ENCODE data around the gene EIF4H. TPM values are rescaled to one million over a fixed set of nuclear protein-coding genes. Genes with fewer than 3 reads are reported as not detected.
"Not testable (repeated sequence)": the region's sequence is repeated elsewhere in the genome, so short reads cannot be mapped to it uniquely, and the experiment has no call there.

EIF4H gene
- polyA plus RNA-seq, 3 donors, result 182 to 223 (median 193) TPM

DNA sequence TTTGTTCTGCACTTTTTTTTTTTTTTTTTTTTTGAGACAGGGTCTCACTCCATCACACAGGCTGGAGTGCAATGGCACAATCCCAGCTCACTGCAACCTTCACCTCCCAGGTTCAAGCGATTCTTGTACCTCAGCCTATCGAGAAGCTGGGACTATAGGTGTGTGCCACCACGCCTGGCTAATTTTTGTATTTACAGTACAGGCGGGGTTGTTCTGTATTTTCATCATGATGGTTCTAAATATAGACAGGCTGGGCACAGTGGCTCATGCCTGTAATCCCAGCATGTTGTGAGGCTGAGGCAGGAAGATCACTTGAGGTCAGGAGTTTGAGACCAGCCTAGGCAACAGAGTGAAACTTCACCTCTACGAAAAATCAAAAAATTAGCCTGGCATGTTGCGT, 6.8 kb upstream of the EIF4H start:
- WGBS, 3 donors, result 41 to 94% (median 93%) methylated on average over 6 of the region's 6 CpGs
- H3K27ac ChIP-seq (ENCODE audit: low read depth, low read length), result not testable (repeated sequence)

DNA sequence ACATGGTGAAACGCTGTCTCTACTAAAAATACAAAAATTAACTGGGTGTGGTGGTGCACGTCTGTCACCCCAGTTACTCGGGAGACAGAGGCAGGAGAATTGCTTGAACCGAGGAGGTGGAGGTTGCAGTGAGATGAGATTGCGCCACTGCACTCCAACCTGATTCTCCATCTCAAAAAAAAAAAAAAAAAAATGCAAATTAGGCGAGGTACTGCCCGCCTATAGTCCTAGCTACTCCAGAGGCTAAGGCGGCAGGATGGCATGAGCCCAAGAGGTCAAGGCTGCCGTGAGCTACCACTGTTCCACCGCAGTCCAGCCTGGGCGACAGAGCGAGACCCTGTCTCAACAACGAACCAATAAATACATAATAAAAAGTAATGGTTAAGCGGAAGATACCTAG, 1.1 kb upstream of the EIF4H start:
- WGBS, 3 donors, result 44 to 72% (median 64%) methylated on average over 14 of the region's 14 CpGs
- no peak overlapping the region for H3K27ac ChIP-seq (ENCODE audit: low read depth, low read length)

DNA sequence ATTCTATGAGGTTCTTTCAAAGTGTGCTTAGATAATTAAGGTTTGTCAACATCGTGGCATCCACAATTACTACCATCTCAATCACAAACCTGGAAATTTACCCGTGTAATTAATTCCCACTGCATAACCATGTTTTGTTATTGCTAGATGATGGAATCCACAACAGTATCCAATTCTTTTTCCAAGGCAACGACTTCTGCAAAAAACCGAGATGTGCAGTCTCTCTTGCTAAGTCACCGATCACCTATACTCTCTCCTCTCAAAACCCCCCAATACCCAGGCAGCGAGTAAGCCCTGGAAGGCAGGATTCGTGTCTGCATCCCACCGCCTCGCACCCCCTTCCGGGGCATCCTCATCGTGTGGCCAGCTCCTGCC, 678 bp upstream of the EIF4H start:
- no peak overlapping the region for H3K27ac ChIP-seq (ENCODE audit: low read depth, low read length)
- 3 to 6% (median 4%) methylated on average over 11 of the region's 11 CpGs for WGBS, 3 donors

DNA sequence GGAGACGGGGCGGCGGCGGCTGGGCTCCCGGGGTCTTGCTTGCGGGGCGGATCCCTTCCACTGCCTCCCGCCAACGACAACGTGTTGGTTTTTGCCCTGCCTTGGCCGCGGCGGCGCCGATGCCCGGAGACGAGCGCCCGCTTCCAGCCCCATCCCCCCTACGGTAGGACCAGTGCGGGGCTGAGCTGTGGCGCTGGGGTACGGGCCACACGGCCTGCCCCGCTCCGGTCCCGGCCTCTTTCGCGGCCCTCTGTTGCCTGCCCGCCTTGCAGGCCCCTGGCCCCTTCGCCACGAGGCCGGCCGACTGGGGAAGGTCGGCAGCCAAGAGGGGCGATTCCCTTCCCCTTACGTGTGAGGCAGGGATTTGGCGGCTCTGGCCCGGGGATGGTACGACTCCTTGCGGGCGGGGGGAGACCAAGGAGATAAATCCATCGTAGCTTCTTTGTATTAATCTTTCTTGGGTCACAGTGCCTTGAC, 488 bp downstream of the EIF4H start:
- 0 to 1% (median 0%) methylated on average over 38 to 43 of the region's 43 CpGs for WGBS, 3 donors
- H3K27ac ChIP-seq (ENCODE audit: low read depth, low read length), result peak overlapping the region; percentile 87

DNA sequence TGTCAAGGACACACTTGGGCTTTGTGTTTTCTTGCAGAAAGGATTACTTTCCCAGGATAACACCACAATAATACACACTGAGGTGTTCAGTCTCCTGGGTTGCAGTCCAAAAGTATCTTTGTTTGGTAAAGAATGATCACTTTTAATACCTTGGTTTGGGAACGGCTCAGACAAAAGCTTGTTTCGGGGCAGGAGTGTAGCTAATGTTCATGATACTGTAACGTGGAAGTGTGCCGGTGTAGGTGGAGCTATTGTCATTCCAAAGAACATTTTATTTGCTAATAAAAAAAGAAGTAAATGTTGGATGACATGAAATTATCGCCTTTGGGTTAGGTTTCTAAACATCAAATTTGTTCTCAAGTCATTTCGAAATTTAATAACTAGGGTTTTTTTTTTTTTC, 1.2 kb downstream of the EIF4H start:
- 5 to 13% (median 12%) methylated on average over 6 of the region's 6 CpGs for WGBS, 3 donors
- H3K27ac ChIP-seq (ENCODE audit: low read depth, low read length), result no peak overlapping the region

DNA sequence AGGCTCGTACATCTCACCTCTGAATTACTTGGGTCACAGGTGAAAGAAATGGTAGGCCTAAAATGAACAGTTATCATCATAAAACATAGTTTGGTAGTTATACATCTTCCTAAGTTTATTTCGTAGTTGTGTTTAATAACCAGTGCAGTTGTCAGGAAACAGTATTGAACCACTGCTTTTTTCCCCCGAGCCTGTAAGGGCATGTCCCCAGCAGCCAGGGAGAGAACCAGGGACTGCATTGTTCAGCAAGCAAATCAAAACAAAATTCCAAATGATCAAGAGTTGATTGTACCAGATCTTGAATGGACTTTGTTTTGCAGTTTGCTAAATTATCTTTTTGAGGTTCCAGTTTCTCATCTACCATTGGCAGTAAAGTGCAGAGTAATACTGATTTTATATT, 2.4 kb downstream of the EIF4H start:
- H3K27ac ChIP-seq (ENCODE audit: low read depth, low read length), result no peak overlapping the region
- WGBS, 3 donors, result 31 to 62% (median 51%) methylated on average over 3 of the region's 3 CpGs

DNA sequence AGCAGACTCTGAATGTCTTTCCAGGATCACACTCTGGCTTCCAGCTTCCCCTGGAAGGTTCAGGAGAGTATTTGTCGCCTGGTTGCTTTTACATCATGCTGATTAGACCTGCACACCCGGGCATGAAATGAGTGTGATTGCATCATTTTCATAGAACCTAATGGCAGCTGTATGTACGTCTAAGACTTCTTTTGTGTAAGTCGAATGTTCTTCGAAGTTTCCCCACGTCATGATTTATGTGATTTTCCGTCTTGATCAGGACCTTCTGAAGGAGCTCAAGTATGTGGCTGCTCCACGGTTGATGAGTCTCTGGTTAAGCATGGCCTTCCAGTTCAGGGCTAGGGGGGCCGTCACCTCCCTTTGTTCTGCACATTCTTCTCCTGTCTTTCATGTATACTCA, 4.5 kb downstream of the EIF4H start:
- no peak overlapping the region for H3K27ac ChIP-seq (ENCODE audit: low read depth, low read length)
- WGBS, 3 donors, result 31 to 38% (median 37%) methylated on average over 9 of the region's 9 CpGs

DNA sequence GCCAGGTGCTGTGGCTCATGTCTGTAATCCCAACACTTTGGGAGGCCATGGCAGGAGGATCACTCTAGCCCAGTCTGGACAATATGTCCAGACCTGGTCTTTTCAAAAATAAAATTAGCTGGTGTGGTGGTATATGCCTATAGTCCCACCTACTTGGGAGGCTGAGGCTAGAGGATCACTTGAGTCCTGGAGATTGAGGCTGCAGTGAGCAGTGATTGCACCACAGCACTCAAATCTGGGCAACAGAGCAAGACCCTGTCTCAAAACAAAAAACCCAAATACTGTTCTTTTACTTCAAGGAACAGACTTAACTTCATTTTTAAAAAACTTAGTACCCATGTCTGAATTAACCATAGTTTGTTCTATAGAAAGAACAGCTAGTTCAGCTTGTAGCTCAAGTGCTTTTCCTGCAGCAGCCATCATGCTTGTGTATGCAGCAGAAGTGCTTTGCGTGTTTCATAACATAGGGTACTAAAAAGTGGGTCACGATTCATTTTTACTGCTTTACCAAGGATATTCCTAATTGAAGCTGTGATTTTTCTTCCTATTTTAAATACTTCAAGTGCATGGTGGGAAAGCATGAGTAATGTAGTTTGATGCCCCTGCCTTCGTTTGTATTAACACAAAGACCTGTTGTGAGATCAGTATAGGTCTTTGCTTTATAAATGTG, 5.9 kb downstream of the EIF4H start:
- WGBS, 3 donors, result 49 to 74% (median 68%) methylated on average over 3 of the region's 3 CpGs
- no peak overlapping the region for H3K27ac ChIP-seq (ENCODE audit: low read depth, low read length)

DNA sequence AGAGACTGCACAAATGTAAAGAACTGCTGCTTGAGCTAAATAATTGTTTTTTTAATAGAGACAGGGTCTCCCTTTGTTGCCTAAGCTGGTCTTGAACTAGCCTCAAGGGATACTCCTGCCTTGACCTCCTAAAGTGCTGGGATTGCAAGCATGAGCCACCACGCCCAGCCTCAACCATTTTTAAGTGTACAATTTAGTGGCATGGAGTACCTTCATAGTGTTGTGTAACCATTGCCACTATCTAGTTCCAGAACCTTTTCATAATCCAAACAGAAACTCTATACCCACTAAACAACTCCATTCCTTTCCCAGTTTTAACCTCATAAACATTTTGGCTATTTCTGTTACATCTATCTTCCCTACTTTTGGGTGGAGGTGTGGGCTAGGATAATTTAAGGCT, 6.7 kb downstream of the EIF4H start:
- no peak overlapping the region for H3K27ac ChIP-seq (ENCODE audit: low read depth, low read length)
- 86 to 94% (median 88%) methylated on average over 1 of the region's 1 CpG for WGBS, 3 donors

DNA sequence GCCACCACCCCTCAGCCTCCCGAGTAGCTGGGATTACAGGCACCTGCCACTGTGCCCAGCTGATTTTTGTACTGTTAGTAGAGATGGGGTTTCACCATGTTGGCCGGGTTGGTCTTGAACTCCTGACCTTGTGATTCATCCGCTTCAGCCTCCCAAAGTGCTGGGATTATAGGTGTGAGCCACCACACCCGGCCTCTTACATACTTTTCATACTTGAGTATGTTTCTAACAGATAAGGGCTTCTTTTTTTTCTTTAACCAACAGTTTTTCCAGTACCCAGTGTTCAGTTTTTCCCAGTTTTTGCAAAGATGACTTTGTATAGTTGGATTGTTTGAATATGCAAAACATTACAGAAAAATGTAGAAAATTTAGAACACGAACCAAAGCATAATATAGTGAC, 7.7 kb downstream of the EIF4H start:
- 60 to 73% (median 73%) methylated on average over 5 of the region's 5 CpGs for WGBS, 3 donors
- no peak overlapping the region for H3K27ac ChIP-seq (ENCODE audit: low read depth, low read length)

DNA sequence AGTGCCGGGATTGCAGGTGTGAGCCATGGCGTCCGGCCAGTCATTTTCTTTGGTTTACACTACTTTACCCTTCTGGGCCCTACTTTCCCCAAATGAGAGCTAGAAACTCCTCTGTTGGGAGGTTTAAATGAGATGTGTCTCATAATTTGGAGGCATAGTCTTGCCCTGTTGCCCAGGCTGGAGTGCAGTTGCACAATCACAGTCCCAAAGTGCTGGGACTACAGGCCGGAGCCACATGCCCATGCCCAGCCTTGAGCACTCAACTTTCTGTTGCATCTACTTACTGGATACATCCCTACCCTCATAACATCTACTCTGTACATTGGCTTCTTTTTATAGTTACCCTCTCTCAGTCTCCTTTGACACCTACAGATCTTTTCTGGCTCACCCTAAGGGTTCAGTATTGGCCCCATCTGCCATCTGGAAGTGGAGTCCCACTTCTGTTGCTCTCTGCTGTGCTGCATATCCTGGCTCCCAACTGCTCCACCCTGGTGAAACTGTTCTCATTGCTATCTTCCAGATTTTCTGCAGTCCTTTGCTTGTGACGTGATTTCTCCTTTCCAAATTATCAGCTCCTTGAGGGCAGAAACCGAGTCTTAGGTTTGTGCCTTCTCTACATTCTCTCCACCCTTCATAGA, 8.4 kb downstream of the EIF4H start:
- H3K27ac ChIP-seq (ENCODE audit: low read depth, low read length), result no peak overlapping the region
- WGBS, 3 donors, result 43 to 82% (median 72%) methylated on average over 6 of the region's 6 CpGs

DNA sequence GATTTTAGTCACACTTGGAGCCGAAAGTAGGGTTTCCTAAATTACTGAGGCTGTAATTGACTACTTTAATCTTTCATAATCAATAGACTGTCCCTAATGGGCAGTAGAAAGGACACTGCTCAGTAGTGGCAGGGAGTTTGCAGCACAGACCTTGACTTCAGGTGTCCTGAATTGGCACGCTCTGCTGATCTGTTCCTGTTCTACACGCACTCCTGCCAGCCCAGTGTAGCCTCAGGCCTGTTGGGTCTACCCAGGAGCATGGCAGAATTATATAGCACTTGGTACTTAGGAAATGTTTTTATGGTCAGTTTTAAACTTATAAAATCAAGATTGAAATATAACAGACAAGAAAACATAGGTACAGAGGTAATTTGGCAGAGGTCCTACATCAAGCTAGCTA, 9.0 kb downstream of the EIF4H start:
- 22 to 73% (median 66%) methylated on average over 3 of the region's 3 CpGs for WGBS, 3 donors
- H3K27ac ChIP-seq (ENCODE audit: low read depth, low read length), result no peak overlapping the region

DNA sequence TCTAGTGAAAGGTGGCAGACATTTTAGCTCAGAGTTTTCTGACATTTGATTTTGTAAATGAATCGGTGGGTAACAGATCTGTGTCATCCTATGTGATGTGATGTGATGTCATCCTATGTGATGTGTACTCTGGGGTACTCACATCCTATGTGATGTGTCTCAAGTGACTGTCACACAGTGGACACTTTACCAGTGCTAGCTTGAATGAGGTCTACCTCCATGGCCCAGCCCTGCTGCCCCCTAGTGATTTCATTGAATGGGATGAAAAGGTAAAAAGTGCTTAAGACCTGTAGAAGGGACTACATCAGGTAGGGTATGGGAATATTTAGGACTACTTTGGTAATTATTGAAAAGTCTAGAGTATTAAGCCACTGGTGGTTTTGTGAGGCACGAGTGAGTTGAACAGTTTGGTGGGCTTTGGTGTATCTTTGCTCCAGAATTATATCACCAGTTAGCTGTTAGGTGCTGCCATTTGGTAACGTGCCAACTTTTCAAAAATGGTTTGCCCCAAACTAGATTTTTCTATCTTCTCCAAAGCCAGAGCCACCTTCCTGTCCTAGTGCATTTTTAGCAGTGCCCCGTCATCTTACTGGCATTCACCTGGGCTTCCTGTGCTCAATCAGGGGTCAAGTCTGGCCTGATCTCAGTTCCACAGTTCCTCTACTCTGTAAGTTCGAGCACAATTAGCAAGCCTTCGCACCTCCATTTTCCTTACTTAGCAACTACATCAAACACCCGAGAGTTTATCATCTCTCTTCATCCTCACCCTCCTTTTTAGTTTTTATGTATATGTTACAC, 9.7 kb downstream of the EIF4H start:
- 52 to 59% (median 55%) methylated on average over 7 of the region's 7 CpGs for WGBS, 3 donors
- H3K27ac ChIP-seq (ENCODE audit: low read depth, low read length), result no peak overlapping the region

DNA sequence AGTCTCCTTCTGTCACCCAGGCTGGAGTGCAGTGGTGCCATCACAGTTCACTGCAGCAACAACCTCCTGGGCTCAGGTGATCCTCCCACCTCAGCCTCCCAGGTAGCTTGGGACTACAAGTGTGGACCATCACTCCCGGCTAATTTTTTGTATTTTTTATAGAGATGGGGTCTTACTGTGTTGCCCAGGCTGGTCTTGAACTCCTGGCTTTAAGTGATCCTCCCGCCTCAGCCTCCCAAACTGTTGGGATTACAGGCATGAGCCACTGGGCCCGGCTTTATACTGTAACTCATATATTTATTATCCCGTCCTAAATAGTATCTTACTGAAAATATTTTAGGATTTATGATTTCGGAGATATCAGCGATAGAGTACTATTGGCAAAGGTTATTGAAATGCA, 10.9 kb downstream of the EIF4H start:
- WGBS, 3 donors, result 79 to 85% (median 80%) methylated on average over 6 of the region's 6 CpGs
- H3K27ac ChIP-seq (ENCODE audit: low read depth, low read length), result no peak overlapping the region

DNA sequence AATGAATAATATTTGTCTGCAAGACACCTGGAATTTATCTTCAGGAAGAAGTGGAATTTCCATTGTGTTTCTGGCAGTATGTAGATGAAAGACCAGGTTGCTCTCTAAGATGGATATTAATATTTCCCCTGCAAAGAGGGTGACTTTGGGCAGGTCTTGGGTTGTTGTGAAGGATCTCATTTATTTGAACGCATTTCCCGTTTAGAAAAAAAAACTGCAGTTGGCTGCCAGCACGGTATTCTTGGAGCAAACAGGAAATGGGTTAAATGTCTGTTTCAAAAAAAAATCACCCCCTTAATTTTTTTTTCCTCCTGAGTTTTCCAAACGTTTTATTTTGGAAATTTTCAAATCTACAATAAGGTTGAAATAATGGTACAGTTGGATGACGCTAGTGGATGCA, 11.5 kb downstream of the EIF4H start:
- H3K27ac ChIP-seq (ENCODE audit: low read depth, low read length), result no peak overlapping the region
- 5 to 10% (median 8%) methylated on average over 5 of the region's 5 CpGs for WGBS, 3 donors

DNA sequence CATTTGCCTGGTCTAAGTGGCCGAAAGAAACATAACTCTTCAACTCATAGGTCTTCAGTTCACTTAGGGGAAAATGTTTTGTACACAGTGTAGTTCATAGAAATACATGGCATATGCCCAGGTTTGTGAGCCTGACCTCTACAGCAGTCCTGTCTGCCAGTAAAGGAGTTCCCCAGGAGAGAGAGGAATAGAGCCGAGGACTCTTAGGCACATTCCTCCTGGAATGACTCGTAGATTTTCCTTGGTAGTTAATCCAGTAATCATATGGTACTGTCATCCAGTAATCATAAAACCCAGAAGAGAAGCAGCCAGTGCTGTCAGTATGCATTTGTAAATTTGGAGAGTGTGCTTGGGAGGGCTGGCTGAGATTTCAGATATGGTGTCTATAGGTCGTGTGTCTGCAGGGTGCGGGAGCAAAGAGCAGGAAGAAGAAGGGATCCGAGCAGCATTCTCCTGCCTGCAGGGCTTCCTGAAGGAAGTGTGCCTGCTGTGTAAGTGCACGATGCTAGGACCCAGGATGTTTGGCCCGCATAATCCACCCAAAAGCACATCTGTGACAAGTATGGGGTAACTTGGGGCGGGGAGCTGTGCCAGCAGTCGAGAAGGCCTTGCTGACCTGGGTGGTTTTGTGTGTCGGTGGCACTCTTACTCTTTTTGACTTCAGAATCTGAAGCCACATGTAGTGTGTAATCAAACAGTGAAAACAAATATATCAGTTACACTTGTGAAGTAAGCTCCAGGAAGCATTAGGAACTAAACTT, 13.9 kb downstream of the EIF4H start:
- WGBS, 3 donors, result 49 to 68% (median 61%) methylated on average over 11 of the region's 11 CpGs
- no peak overlapping the region for H3K27ac ChIP-seq (ENCODE audit: low read depth, low read length)

DNA sequence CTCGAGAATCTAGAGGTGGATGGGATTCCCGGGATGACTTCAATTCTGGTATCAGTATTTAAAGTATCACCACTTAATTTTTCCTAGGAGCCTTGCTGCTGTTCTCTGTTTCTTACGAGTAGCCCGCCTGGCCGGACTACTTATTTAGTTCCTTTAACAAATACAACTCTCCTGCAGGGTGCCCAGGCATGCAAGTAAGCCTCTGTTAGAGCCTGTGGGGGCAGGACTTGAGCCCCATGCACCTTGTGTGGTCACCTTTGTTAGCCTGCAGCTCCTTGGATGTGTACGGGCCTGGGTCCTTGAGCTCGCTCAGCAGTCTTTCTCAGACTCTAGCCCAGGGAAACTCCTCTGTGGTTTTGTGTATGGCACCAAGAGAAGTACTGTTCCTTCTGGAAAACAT, 16.1 kb downstream of the EIF4H start:
- H3K27ac ChIP-seq (ENCODE audit: low read depth, low read length), result no peak overlapping the region
- 92 to 95% (median 93%) methylated on average over 7 of the region's 7 CpGs for WGBS, 3 donors

DNA sequence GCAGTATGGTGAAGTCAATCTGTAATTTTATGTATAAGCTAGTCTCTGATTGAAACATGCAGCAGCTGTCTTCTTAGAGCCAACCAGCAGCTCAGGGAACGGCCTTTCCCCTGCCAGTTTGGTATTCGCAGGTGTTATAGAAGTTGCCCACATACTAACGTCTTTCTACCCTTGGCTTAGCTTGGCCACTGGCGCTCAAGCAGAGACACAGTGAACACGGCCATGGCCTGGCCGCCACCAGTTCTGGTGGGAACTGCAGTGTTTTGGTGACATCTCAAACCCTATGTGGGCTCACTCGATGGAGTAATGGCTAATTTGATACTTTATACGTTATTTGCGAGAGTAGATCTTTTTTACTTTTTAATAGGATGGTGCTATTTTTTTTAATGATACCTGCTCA, 17.1 kb downstream of the EIF4H start:
- 89 to 91% (median 90%) methylated on average over 9 of the region's 9 CpGs for WGBS, 3 donors
- H3K27ac ChIP-seq (ENCODE audit: low read depth, low read length), result no peak overlapping the region

DNA sequence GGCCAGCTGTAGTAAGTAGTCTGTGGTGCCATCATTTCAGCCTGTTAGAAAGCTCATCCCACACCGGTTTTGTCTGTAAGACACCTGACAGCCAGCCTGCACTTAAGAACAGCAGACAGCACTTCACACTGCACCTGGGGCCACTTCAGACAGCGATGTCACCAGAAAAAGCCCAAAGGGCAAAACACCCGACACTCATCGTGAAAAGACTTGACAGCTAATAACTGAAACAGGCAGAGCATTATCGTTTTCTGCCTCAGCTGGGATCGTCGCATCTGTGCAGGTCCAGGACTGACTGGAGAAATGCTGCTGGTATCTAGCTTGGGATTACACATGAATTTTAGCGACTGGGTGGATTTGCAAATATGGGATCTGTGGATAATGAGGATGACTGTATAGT, 18.9 kb downstream of the EIF4H start:
- H3K27ac ChIP-seq (ENCODE audit: low read depth, low read length), result no peak overlapping the region
- WGBS, 3 donors, result 85 to 92% (median 90%) methylated on average over 8 of the region's 8 CpGs

Measured in adipose tissue (tissue), 3 donors.